HuH-7 (cell line): ENCODE results near the gene KIF16B.
"Not testable (repeated sequence)": the region's sequence is repeated elsewhere in the genome, so short reads cannot be mapped to it uniquely, and the experiment has no call there.

Source experiments
- DNase-seq: peaks from one replicate; pipeline ENCODE4 v3.0.0; 2011; ENCODE audit warnings: low spot score

KIF16B gene

GRCh38 chr20:16475225-16475624, 98.0 kb downstream of the KIF16B start:
- peak; percentile 39 for DNase-seq

DNA sequence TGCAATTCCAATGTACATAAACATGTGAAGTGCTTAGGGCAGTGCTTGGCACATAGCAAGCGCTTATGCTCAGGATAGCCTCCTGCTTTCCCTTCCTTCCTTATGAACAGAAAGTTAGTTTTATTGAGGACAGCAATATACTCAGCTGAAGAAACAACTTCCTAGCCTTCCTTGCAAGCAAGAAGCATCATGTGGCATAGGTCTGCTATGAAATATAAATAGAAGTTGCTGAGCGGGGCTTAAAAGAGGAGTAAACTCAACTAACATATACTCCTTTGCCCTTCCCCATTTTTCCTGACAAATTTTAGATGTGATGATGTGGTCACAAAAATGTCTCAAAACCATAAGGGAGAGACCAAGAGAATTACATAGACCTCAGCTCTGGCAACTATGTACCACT, 98.9 kb downstream of the KIF16B start:
- no peak for DNase-seq

- no peak for DNase-seq
Measured at GRCh38 chr20:16472045-16472872, 101.0 kb downstream of the KIF16B start.

- no peak for DNase-seq
Measured at GRCh38 chr20:16469395-16469905, 103.8 kb downstream of the KIF16B start.

GRCh38 chr20:16462711-16463110, 110.5 kb downstream of the KIF16B start:
- no peak for DNase-seq

DNA sequence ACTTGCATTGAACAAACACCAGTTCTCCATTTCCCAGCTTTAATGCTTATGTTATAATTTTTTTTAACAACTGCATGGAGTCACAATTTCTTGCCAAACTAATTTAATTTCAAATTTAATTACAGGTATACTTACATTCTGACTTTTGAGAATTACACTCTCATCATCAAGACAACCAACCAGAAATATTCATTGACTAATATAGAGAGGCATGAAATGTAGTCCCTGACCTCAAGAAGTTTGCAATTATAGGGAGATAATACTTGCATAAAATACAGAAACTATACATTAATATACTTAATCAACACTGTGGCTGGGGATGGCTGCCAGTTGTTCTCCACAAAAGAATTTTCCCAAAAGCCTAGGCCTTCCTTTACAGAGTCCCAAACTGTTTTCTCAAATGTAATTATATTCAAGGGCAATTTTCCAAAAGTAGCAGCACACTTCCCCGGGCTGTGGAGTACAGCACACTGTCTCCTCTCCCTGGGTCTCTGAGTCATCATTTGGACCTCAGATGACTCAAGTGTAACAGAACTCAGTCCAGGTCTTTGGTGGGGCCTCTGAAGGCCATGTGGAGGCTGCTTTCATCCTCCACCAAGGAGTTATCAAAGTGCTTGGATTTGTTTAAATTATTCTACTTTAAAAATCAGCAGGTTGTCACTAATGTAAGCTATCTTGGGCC, 114.1 kb downstream of the KIF16B start:
- no peak for DNase-seq

DNA sequence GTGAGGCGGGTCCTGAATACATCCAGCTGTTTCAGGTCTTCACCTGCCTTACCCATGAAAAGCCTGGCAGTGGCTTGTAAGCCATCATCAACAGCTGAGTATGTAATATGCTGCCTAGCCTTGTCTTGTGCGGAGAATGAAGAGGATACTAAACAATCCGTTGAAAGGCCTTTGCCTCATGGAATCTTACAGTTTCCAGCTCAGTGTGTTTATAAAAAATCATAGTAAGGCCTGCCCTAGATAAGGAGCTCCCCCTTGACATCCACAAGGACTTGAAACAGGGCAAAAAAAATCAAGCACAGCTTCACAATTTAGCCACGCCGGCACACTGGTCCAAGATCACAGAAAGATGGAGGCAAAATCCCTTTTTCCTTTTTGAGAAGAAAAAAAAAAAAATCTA, 115.7 kb downstream of the KIF16B start:
- no peak for DNase-seq

GRCh38 chr20:16455324-16455723, 117.9 kb downstream of the KIF16B start:
- DNase-seq: no peak

DNA sequence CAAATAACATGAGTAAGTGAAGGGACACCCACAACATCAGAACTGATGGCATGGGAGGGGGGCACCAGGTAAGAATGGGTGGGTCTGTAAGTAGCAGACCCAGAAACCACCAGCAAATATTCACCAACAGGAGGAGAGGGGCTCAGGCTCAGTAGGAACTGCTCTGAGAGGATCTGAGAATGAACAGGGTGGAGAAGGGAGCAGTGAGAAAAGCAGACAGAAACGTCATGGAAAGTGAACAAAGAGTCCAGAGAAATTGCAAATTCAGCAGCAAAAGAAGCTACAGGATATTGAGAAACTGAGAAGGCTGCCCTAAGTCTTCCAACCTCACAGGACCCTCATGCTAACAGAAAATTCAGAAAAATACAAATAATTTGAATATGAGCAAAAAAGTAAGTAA, 121.3 kb downstream of the KIF16B start:
- DNase-seq: no peak

DNA sequence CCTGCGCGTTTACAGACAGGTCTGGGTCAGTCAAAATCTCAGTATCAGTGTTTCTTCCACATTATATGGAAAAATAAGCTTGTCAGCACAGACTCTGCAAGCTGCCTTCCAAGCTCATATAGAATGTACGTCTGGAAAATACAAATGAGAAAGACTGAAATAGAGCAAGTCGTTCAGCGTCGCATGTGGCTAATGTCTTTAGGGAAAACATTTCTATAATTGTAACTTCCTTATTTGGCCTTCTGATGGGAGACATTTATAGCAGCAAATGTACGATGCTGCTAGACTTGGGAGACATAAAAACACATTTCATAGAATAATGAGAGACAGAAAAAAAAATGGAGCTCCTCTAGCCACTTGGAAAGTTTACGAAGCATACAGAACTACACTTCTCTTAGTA, 122.2 kb downstream of the KIF16B start:
- DNase-seq: no peak

GRCh38 chr20:16446991-16447390, 126.3 kb downstream of the KIF16B start:
- DNase-seq: no peak

DNA sequence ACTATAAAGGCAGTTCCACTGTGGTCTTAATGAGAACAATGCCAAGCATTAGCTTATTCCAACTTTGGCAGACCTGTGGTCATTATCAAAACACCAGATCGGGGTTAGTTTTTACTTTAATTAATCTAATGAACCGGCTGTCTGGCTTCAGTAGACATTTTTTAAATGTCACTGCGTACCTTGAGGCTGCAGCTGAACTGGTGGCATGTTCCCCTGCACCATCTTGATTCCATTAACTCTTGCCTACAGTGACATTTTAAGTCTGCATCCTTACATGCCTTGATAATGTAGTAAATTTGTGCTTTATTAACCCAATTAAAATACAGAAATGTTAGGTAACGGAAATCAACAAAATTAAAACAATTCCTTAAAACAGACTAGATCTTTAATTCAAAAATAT, 127.0 kb downstream of the KIF16B start:
- DNase-seq: no peak

GRCh38 chr20:16445482-16445881, 127.8 kb downstream of the KIF16B start:
- DNase-seq: no peak

DNA sequence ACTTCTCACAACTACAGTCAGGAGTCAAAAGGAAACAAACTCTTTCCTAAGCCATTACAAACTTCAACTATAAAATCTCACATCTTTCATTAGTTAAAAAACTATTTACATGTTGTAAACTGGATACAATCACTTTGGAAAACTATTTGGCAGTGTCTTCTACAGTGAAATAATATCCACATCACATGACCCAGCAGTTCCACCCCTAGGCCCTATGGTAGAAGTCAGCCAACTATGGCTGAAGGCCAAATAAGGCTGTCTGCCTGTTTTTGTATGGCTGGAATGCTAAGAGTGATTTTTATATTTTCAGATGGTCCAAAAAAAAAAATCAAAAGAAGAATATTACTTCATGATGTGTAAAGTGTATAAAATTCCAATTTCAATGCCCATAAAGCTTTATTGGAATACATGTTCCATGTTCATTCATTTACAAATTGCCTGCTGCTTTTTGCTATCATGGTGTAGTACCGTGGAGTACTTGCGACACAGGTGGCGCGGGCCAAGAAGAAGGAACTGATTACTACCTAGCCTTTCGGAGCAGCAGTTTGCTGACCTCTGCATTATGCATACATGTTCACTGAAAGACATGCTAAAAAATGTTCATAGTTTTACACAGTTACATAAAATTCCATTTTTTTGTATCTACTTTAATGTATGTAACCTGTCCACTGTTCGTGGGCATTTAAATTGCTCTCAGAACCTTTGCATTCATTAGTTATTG, 129.0 kb downstream of the KIF16B start:
- DNase-seq: no peak

- no peak for DNase-seq
Measured at GRCh38 chr20:16441546-16442164, 131.6 kb downstream of the KIF16B start.

GRCh38 chr20:16440686-16441085, 132.6 kb downstream of the KIF16B start:
- no peak for DNase-seq

DNA sequence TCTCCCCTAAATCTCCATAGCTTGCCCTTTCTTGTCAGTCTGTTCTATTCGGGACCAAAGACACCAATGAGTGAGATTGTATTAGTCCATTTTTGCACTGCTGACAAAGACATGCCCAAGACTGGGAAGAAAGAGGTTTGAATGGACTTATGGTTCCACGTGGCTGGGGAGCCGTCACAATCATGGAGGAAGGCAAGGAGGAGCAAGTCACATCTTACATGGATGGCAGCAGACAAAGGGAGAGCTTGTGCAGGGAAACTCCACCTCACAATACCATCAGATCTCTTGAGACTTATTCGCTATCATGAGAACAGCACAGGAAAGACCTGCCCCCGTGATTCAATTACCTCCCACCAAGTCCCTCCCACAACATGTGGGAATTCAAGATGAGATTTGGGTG, 133.7 kb downstream of the KIF16B start:
- not testable (repeated sequence) for DNase-seq

DNA sequence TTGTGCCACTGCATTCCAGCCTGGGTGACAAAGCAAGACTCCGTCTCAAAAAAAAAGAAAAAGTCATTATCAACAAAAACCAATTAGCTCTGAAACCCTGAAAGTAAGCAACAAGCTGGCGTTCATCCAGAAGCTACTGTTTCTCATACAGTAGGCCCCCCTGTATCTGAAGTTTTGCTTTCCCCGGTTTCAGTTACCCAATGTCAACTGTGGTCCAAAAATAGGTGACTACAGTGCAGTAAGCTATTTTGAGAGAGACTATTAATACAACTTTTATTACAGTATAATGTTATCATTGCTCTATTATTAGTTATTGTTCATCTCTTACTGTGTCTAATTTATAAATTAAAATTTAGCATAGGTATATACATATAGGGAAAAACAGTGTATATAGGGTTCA, 135.1 kb downstream of the KIF16B start:
- no peak for DNase-seq

DNA sequence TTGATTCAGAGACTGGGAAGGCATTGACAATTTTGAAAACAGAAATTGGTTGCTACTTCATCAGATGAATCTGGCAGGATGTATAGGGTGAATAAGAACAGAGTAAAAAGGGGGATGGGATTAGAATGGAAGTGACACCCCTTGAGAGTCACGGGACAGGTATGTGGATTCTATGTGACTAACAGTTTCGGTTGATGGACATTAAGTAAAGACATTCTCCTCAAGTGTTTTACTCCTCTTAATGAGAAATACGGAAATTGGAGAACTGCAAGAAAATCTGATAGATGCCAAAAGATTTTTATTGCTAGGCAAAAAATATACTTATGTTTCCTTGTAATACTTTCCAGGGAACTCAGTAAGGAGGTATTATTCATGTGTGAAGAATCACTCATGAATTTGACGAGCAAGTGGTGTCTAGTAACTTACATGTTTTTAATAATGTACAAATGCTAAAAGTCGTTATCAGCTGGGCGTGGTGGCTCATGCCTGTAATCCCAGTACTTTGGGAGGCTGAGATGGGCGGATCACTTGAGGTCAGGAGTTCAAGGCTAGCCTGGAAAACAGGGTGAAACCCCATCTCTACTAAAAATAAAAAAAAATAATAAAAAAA, 135.8 kb downstream of the KIF16B start:
- no peak for DNase-seq

- peak; percentile 66 for DNase-seq
Measured at GRCh38 chr20:16434062-16434664, 139.1 kb downstream of the KIF16B start.

GRCh38 chr20:16433293-16433580, 140.0 kb downstream of the KIF16B start:
- DNase-seq: no peak
